ENCODE results near the gene AKAP13.
"Not testable (repeated sequence)": the region's sequence is repeated elsewhere in the genome, so short reads cannot be mapped to it uniquely, and the experiment has no call there.

Gene AKAP13

DNA sequence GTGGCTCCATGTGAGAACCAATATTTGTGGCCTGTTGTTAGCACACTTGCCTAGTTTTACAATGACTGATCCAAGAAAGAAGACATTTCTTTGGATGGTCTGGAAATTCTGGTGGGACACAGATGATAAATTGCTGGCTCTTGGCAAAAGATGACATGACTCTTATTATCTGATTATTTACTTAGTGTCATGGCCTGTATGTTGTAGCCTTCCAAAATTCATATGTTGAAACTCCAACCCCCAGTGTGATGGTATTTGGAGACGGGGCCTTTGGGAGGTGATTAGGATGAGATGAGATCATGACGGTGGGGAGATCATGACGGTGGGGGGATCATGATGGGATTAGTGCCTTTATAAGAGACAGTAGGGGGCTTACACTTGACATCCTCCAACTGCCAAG is 30.0 kb upstream of the AKAP13 start:
- no peak for DNase-seq

DNA sequence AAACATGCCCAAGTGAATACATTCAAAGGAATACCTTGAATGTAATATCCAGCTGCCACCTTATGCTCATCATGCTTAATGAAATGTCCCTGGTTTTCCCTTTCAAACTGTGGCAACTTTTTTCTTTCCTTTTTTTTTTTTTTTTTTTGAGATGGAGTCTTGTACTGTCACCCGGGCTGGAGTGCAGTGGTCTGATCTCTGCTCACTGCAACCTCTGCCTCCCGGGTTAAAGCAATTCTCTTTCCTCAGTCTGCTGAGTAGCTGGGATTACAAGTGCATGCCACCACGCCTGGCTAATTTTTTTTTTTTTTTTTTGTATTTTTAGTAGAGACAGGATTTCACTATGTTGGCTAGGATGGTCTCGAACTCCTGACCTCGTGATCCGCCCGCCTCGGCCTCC is 28.9 kb upstream of the AKAP13 start:
- DNase-seq, result not testable (repeated sequence)

DNA sequence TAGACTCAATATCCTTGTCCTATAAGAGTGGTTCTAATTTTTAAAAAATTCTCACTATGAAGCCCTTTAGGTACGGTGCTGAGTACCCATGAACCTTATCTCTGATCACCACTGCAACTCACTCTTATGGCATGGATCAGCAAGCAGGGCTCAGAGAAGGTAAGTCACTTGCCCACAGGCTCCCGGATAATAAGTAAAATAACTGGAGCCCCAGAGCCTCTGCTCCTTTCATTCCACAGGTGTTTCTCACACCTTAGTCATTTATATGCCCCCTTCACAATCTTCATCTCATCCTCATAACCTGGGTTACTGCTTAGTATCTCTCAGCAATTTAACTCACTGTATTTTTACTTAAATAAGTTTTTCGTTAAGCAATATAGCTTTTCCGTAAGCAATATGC is 28.4 kb upstream of the AKAP13 start:
- DNase-seq, result no peak

DNA sequence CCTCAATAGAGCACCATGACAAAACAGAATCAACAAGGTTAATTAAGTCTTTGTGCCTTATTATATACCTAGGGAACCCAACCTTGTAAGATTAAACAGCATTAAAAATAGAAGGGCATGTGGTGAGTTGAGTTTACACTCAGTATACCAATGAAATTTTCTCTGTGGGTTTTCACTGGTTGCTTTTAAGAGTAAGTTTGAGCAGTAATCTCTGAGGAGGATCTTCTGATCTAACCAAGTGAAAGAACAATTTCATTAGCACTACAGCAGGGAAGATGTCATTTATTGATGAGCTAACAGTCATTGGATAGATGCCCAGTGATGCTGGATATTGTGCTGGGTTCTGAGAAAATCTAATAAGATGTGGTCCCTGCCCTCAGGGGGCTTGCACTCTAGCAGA is 26.9 kb upstream of the AKAP13 start:
- no peak for DNase-seq

DNA sequence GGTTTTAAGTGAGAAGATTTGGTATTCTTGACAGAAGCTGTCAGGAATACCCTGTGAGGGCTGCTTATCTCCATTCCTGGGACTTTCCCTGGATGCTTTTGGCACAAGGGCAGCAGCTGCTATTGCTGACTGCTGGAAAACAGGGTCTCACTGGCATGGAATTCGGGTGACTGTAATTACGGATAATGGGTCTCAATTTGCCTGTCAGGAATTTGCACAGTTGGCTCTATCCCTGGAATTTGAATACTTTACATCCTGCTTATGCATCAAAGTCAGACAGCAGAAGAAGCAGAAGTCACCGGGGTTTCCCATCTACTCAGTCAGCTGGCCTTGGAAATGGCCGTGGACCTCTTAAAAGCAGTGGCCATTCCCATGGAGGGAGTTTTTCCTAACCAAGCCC is 25.9 kb upstream of the AKAP13 start:
- DNase-seq, result no peak

DNA sequence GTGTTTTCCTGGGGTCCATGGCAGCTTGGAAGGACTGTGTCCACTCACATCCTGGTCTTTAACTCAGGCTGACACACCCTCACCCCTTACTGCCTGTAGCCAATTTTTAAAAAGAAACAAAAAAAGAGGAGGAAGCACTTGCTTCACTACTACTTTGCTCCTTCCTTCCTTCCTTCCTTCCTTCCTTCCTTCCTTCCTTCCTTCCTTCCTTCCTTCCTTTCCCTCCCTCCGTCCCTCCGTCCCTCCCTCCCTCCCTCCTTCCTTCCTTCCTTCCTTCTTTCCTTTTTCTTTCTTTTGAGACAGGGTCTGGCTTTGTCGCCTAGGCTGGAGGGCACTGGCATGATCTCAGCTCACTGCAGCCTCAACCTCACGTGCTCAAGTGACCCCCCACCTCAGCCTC is 25.5 kb upstream of the AKAP13 start:
- no peak for DNase-seq

DNA sequence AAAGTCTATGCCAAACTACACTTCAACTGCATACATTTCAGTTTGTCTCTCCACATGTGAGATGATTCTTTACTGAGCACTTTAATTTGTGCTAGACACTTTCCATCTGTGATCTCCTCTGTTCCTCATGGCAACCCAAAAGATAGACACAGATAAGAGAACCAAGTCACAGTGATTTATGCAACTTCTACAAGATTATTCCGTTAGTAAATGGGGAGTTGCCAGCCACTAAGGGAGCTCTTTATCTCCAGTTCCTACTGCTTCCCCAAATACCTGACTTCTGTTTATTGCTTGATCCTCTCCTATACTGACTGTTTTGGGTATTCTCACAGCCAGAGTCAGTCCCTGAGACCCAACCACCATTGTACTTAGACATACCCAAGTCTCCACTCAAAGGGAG is 24.1 kb upstream of the AKAP13 start:
- DNase-seq, result no peak

DNA sequence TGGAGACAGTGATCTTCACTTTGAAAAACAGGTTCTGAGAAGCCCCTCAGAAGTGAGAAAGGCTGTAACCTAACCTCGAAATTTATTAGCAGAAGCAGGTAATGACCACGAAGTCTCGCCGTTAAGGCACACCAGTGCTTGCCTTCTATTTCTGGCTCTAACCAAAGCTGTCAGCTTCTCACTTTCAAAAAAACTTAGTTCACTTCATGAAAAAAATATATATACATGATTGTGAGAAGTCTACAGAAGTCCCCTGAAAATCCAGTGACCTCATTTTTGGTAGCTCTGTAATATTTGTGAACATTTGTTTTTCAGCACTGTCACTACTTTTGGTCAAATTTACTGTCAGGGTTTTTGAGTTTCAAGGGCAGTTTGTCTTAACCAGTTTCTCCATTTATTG is 19.1 kb upstream of the AKAP13 start:
- DNase-seq, result no peak

DNA sequence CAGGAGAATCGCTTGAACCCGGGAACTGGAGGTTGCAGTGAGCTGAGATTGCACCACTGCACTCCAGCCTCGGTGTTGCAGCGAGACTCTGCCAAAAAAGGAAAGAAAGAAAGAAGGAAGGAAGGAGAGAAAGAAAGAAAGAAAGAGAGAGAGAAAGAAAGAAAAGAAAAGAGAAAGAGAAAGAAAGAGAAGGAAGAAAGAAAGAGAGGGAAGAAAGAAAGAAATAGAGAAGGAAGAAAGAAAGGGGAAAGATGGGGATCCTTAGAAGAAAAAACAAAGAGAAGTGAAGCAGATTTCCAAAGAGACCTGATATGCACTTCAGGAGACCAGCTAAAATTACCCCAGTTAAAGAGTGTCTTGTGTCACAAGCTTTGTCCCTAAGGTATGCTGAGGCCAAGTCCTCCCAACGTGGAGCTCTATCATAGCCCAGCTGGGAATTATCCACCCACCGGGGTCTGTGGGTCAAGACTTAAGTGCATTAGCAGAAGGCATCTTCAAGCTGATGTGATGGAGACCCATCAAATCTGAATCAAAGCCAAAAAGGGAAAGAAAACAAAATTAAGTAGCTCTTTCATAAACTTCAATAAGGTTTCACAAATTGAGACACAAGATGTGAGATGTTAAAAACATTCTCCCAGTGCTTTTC is 17.8 kb upstream of the AKAP13 start:
- DNase-seq, result no peak

DNA sequence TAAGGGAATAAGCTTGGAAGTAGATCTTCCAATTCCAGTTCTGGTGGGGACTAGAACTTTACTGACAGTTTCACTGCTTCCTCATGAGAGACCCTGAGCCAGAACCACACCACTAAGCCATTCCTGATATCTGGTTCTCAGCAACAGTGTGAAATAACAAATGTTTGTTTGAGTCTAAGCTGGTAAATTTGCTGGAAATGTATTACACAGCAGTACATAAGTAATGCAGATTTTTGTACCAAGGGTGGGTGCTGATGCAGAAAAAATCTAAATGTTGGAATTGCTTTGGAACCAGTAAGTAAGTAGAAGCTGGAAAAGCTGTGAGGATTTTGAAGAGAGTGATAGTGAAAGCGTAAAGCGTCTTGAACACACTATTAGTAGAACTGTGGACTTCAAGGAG is 14.4 kb upstream of the AKAP13 start:
- DNase-seq, result no peak

DNA sequence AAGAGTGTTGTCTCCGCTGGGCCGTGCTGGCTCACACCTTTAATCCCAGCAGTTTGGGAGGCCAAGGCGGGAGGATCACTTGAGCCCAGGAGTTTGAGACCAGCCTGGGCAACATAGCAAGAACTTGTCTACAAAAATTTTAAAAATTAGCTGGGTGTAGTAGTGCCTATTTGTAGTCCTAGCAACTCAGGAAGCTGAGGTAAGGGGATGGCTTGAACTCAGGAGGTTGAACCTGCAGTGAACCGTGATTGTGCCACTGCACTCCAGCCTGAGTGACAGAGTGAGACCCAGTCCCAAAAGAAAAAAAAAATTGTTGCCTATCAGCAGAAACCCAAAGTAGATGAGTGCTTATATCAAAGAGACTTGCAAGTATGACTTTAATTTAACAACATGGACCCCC is 12.7 kb upstream of the AKAP13 start:
- no peak for DNase-seq

DNA sequence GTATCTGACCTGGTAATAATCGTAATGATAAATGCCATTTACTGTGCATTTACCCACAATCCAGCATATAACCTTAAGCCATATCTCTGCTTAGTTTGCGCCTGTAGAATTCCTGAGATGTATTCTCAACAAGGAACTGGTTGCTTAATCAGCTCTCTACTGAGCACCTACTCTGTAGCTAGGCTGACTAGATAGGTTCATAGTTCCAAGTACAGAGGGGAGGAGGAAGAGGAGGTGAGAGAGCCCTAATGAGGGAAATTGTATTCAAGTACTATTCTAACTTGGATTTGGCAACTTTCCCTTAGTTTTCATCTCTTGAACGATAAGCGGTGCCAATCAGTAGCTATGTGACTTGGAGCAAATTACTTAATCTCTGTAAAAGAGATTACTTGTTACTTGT is 5.6 kb upstream of the AKAP13 start:
- DNase-seq, result no peak

DNA sequence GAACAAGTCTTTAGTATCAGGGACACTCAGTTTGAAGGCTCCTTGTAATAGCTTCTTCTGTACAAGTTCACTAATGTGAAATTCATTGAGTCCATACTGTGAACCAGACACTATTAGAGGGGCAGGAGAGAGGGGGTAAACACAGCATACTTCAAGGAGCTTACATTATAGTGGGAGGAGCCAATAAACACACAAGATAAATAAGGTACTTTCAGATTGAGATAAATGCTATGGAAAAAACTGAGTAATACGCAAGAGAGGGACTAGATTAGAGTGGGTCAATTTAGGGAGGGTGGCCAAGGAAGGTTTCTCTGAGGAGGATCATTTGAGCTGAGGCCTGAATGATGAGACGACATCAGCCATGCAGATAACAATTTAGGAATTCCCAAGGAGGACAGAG is 3.1 kb upstream of the AKAP13 start:
- no peak for DNase-seq

DNA sequence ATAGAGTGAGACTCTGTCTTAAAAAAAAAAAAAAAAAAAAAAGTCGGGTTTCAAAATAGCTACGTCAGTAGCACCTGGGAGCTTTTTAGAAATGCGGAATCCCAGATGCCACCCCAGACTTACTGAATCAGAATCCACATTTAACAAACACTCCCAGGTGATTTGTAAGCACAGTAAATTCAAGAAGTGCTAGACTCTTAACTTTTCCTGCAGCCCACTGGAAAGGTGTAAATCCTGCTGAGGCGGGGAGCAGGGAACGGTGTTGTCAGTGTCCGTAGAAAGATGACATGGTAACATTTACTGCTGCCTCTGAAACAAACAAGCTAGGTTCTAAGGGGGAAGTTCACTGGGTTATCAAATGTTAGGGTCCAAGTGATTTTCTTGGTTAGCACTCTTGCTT is 2.4 kb upstream of the AKAP13 start:
- no peak for DNase-seq

DNA sequence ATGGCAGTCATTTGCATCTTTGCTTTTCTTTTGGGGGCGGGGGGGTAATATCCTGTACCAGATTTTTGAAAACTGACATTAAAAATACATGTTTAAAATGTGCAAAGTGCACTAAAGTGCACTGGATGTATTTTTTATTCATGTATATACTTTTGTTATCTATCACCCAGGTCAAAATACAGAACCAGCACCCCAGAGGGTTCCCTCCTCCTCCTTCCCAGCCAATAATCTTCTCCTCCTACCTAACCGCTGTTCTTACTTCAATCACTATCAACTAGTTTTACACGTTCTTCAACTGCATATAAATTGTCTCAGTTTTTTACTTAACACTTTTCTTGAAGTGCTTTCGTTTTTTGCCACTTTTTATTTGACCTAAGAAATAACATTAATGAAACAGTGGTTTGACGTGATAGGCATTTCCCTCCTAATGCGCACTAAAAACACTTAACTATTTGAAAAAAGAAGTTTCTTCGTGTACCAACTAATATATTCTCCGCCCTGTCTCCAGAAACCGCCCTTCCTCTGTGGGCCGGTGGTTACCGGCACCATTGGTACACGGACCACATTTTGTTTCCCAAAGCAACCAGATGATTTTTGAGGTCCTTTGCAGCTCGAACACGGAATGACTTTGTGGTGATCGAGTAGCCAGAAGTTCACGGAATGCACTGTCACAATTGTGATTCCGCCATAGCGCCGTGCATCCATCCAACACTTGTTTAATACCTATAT is 836 bp upstream of the AKAP13 start:
- DNase-seq, result no peak

DNA sequence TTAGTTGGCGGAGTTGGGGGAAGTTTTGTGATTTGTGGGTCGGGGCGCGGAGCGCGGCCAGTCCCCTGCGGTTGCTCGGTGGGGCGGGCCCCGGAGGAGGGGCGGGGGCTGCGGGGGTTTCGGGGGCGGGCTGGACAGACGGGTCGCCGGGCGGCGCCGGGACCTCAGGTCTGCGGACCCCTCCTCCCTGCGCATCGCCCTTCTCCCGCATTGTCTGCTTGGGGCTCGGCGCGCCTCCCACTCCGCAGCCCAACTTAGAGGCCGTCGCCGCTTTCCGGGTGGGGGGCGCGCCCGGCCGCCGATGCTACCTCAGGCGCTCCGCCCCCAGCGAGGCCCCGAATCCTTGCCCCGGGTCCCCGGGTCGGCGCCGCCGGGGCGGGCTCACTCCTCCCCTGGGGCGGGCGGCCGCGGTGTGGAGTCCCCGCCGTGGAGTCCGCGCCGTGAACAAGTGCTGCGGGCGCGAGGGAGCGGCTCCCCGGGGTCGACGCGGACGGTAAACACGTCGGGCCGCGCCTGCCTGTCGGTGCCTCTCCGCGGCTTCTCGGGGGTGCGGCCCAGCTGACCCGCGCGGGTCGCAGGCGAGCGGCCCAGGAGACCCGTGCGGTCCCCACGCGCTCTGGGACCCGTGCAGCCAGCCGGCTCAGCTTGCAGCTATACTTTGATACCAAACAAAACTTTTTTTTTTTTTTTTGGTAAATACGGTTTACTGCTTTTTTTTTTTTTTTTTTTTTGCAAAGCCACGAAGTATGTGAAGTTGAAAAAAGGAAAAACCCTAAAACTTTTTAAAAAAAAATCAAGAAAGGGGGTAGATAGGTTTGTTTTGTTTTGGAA is 624 bp downstream of the AKAP13 start:
- DNase-seq, result no peak

DNA sequence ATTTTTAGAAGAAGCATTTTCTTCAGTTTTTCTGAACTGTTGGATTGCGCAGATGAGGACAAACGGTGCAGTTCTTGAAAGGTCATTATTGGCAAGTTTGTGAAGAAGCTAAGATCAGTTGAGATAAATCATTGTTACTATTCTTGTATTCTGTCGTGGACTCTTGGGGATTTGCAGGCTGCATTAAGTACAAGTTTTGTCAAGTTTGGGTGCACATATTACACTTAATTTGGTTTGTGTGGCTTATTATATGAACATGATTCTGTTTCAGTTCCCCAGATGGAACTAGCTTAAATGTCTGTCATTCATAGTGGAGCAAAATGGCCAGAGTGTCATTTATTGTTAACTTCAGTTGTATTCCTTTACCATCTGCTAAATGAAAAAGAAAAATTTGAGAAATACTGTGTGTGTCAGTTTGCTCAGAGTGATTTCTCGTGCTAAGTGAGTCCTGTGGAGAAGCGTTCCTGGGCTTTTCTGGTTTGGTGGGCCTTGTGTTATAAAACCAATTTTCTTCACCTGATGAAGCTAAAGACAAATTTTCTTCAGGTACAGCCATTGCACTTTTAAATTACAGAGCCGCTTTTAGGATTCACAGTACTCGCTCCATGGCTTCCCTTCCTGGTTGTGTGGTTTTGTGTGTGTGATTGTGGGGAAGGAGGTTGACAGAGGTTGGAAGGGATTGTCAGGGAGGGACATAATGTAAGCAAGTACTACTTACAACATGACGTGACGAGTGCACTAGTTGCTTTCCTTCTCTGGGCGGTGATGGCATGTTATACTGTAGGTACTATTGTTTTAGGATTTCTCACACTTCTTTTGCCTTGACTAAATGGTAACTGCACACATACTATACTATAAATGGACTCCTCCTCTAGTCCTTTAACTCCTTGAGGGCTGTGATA is 1.7 kb downstream of the AKAP13 start:
- DNase-seq, result no peak

DNA sequence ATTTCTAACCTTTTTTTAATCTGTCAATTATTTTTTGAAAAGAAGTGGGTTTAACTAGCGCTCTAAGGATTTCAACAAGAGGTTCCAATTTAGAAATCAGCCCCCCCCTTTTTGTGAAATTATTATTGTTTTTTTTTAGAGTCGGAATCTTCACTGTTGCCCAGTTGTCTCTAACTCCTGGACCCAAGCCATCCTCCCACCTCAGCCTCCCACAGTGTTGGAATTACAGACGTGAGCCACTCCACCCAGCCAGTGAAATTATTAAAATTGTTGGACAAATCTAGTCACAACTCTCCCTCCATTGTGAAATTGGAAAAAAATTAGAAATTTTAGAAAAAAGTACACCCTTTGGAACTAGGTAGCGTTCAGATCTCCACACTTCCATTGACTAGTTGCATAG is 2.5 kb downstream of the AKAP13 start:
- DNase-seq, result no peak

DNA sequence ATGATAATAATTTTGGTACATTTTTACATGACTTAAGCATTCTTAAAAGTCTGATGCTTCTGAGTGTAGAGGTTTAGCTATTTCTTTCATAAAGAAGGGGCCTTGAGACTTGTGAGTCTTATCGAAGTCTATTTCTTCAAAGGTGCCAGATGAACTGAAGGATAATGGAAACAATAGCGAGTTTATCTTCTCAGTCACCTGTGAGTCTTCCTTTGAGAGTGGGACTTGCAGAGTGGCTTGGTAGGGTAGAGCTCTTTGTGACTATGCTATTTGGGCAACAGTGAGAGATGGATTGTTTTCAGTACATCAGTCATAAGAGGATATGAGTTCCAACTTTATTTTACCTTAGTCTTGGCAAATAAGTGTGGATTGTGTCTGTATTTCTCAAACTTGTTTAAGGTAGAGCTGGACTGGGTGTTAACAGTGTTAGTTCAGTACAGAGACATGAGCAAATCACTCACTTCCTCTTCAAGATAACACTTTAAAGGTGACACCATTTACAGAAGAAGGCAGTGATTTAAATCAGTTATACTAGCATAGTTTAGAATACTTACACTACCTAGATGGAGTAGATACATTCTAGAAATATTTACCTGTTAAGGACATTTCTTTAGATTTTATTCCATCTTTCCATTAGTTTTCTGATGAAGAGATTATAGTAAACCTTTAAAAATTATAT is 3.2 kb downstream of the AKAP13 start:
- no peak for DNase-seq

DNA sequence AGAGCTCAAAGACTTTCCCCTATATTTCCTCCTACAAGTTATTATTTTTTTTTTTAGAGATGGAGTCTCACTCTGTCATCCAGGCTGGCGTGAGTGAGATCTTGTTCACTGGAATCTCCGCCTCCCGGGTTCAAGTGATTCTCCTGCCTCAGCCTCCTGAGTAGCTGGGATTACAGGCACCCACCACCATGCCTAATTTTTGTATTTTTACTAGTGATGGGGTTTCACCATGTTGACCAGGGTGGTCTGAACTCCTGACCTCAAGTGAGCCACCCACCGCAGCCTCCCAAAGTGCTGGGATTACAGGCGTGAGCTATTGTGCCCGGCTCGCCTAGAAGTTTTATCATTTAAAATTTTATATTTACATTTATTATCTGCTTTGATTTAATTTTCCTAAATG is 5.9 kb downstream of the AKAP13 start:
- DNase-seq, result no peak

DNA sequence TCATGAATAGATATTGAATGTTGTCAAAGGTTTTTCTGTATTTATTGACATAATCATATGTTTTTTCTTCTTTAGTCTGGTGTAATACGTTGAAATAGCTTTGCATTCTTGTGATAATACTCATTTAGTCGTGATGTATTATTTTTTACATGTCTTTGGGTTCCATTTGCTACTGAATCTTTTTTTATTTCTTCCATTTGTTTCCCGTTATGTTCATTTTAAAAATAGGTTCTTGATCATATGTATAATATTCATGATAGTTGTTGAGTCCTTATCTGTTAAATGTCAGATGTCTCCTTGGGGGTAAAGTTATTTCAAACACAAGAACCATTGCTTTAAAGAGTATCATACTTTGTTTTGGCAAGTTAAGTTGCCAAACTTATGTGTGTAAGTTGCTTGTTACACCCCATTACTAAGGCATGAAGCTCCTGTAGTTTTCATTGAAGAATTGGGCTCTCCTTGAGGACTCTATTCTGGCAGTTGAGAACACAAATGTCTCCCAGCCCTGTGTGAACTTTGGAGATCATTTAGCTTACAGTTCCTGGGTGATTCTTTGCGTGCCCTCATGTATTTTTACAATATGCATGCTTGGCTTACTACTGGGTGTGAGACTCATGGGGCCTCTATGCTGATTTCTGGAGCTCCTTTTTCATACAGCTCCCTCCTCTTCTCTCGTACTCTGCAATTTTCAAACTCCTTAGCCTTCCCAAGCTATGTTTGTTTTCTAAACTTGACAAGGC is 8.3 kb downstream of the AKAP13 start:
- no peak for DNase-seq

DNA sequence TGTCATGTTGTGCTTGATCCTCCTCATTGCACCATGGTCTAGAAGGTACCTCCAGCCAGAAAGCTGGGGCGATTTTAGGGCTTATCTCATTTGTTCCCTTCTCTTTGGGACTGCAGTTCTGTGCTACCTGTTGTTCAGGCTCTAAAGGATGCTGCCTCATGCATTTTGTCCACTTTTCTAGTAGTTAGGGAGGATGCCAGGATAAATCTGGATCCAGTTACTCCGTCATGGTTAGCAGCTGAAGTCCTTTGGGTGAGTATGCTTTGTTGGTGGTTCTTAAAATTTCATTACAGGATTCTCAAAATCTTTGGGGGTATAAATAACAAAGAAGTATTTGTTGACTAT is 8.9 kb downstream of the AKAP13 start:
- no peak for DNase-seq
